LNCAP (cell line): ENCODE measurements around the gene CDH4.

Experiments used
- TF ChIP-seq, protein P1 (sequence below): fragments of 450-650 bp; IDR thresholded peaks from 2 replicates; pipeline ENCODE4 v1.5.1; 2017; ENCODE audit warnings: mild to moderate bottlenecking

Gene CDH4

DNA sequence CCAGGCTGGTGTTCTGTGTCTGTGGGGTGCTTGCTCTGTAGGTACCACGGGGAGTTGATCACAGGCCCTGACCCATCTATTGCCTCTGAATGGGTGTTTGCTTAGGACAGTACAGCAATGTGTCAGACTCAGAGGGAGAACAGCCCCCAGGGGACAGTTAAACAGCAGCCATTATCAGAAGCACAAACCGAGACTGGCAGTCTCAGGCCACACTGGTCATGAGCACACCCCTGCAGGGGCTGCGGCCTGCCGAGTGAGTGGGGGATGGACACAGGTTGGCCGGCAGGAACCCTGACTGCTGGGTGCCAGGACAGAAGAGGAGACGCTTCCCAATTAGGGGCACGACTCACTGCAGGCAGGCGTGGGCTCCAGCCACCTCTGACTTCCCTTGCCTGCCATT, 395.6 kb downstream of the CDH4 start:
- TF ChIP-seq, protein P1, sequence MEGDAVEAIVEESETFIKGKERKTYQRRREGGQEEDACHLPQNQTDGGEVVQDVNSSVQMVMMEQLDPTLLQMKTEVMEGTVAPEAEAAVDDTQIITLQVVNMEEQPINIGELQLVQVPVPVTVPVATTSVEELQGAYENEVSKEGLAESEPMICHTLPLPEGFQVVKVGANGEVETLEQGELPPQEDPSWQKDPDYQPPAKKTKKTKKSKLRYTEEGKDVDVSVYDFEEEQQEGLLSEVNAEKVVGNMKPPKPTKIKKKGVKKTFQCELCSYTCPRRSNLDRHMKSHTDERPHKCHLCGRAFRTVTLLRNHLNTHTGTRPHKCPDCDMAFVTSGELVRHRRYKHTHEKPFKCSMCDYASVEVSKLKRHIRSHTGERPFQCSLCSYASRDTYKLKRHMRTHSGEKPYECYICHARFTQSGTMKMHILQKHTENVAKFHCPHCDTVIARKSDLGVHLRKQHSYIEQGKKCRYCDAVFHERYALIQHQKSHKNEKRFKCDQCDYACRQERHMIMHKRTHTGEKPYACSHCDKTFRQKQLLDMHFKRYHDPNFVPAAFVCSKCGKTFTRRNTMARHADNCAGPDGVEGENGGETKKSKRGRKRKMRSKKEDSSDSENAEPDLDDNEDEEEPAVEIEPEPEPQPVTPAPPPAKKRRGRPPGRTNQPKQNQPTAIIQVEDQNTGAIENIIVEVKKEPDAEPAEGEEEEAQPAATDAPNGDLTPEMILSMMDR = no peak

DNA sequence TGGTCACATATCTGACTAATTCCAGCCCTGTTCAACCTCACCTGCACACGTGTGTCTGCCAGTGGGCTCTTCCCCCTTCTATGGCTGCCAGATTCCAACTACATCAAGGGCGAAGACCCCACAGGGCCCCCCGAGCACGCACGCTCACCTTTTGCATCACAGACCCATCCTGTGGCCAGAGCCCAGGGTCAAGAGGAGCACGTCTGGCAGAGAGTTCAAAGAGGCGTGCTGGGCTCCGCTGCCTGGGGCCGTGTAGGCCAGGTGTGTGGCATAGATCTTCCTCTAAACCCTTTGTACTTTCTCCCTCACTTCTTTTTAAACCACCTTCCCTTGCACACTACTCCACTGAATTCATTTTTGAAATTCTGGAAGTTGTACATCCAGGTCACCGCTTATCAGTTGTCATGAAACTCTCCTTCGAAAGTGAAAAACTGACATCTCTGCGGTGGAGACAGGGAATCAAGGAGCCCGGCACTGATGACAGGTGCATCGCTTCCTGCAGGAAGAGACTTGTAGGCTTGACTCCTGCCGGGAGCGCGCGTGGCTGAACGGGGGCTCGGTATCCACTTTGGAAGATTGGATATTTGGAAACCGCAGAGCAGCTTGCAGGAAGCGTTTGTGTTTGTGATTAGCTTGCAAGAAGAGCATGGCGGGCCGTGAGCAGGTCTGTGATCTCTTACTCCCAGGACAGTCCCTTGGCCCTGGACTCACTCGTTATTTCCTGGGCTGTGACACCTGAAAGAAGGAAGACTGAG, 397.2 kb downstream of the CDH4 start:
- TF ChIP-seq, protein P1 = no peak

DNA sequence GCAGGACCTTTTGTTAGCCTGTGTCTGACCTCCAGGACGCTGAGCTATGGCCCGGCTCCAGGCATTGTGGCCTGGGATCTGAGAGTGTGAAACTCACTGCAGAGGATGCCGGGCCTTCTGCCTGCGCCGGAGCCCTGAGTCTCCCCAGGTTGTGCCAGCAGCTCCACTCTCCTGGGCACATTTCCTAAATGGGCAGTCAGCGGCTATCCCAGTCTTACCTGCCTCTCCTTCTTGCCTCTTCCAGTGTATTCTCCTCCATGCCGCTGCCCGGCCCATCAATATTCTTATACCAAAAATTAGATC, 397.8 kb downstream of the CDH4 start:
- TF ChIP-seq, protein P1 = no peak

DNA sequence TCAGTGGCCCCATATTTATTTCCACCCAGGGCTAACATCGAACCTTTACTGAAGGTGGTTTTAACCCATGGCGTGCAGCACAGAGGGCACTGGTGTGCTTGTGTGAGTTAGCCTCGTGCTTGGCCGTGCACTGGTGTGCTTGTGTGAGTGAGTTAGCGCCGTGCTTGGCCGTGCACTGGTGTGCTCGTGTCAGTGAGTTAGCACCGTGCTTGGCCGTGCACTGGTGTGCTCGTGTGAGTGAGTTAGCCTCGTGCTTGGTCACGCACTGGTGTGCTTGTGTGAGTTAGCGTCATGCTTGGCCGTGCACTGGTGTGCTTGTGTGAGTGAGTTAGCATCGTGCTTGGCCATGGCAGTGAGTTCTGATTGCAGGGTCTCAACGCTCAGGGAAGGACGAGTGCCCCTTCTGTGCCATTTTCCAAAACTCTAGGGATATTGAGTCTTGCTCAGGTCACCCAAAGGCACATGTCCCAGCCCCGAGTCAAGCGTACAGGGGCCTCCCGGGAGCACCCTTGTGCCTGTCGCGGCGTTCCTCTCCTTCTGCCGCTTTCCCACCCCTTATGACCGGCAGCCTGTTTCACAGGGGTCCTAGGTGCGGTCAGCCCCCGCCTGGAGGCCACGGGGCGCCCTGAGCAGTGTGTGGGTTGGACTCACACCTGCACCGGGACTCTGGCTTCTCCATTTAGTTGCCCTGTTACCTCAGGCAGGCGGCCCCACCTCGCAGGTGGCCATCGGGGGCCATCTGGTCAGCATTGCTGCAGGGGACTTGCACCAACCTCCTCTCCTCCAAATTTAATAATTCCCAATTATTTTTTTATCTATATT, 399.1 kb downstream of the CDH4 start:
- TF ChIP-seq, protein P1 = no peak

DNA sequence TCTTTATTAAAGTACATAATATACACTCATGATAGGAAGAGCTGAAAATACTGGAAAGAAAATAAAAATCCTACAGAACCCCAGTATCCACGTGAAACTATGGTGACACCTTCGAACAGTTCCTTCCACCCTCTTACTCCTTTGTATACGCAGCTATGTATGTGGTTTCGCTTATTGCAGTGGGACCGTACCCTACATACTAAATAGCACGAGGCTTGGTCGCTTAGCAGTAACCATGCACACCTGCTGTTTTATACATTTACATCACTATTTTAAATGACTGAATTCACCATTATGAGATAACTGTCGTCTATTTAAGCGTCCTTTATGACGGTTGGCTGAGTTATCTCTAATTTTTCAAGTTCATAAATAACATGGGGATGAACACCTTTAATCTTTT, 400.1 kb downstream of the CDH4 start:
- TF ChIP-seq, protein P1 = no peak

DNA sequence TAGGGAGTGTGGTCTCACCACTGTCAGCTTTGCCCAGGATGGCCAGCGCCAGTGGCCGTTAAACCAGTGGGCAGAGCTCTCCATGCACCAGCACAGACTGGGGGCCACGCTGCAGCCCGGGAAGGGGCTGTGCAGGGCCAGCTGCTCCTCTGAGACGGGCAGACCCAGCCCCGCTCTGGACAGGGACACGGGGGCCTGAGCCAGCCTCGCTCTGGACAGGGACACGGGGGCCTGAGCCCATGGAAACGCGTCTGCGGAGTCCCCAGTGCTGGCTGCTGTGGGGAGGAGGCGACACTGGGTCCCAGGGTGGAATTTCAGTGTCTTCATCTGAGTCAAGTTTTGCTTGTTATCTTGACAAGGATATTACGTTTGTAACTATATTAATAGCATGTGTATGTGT, 402.7 kb downstream of the CDH4 start:
- TF ChIP-seq, protein P1 = no peak

GRCh38 chr20:61655591-61655990, 403.5 kb downstream of the CDH4 start:
- TF ChIP-seq, protein P1 = no peak
